HG03575 (cell line): ENCODE results near the gene MMD.
"Not testable (repeated sequence)": the region's sequence is repeated elsewhere in the genome, so short reads cannot be mapped to it uniquely, and the experiment has no call there.

Source experiments
- ATAC-seq: cut with Tn5 transposase; IDR thresholded peaks from one replicate; pipeline ENCODE4 v1.9.1; 2021; ENCODE audit not compliant: unreplicated experiment, insufficient number of reproducible peaks, low FRiP score; ENCODE audit errors: extremely low read depth

MMD gene

GRCh38 chr17:55444471-55445441, 23.1 kb upstream of the MMD start:
- ATAC-seq: peak; percentile 59

GRCh38 chr17:55443904-55444303, 22.3 kb upstream of the MMD start:
- no peak for ATAC-seq

GRCh38 chr17:55442953-55443683, 21.5 kb upstream of the MMD start:
- no peak for ATAC-seq

- no peak for ATAC-seq
Observed at GRCh38 chr17:55442462-55442861, 20.8 kb upstream of the MMD start.

- no peak for ATAC-seq
Observed at GRCh38 chr17:55441544-55441943, 19.9 kb upstream of the MMD start.

GRCh38 chr17:55440391-55440790, 18.8 kb upstream of the MMD start:
- ATAC-seq: no peak

GRCh38 chr17:55437159-55437605, 15.5 kb upstream of the MMD start:
- peak; percentile 35 for ATAC-seq

- peak; percentile 4 for ATAC-seq
Observed at GRCh38 chr17:55436224-55437158, 14.9 kb upstream of the MMD start.

GRCh38 chr17:55435408-55435807, 13.8 kb upstream of the MMD start:
- no peak for ATAC-seq

- ATAC-seq: no peak
Observed at GRCh38 chr17:55434721-55435120, 13.1 kb upstream of the MMD start.

GRCh38 chr17:55433629-55434422, 12.2 kb upstream of the MMD start:
- ATAC-seq: no peak

GRCh38 chr17:55433029-55433628, 11.5 kb upstream of the MMD start:
- ATAC-seq: no peak

- no peak for ATAC-seq
Observed at GRCh38 chr17:55432358-55433028, 10.9 kb upstream of the MMD start.

GRCh38 chr17:55431914-55432313, 10.3 kb upstream of the MMD start:
- not testable (repeated sequence) for ATAC-seq

- ATAC-seq: no peak
Observed at GRCh38 chr17:55430541-55431288, 9.1 kb upstream of the MMD start.

- no peak for ATAC-seq
Observed at GRCh38 chr17:55427587-55427882, 5.9 kb upstream of the MMD start.
